Measurements from ENCODE around the gene KIAA0753.

- TF ChIP-seq, protein P1, sequence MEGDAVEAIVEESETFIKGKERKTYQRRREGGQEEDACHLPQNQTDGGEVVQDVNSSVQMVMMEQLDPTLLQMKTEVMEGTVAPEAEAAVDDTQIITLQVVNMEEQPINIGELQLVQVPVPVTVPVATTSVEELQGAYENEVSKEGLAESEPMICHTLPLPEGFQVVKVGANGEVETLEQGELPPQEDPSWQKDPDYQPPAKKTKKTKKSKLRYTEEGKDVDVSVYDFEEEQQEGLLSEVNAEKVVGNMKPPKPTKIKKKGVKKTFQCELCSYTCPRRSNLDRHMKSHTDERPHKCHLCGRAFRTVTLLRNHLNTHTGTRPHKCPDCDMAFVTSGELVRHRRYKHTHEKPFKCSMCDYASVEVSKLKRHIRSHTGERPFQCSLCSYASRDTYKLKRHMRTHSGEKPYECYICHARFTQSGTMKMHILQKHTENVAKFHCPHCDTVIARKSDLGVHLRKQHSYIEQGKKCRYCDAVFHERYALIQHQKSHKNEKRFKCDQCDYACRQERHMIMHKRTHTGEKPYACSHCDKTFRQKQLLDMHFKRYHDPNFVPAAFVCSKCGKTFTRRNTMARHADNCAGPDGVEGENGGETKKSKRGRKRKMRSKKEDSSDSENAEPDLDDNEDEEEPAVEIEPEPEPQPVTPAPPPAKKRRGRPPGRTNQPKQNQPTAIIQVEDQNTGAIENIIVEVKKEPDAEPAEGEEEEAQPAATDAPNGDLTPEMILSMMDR (conservative IDR thresholded peaks at IDR 0.05; ENCODE audit: low read depth, low read length) = no peak
- TF ChIP-seq POLR2A (IDR thresholded peaks at IDR 0.05; ENCODE audit: low read depth, low read length) (no peak), RAD21 (IDR thresholded peaks at IDR 0.05; ENCODE audit: low read length) (no peak), CEBPB (IDR thresholded peaks at IDR 0.05; ENCODE audit: low read depth, low read length) (no peak)
These were observed 30.1 kb upstream of the KIAA0753 start for GRCh38 chr17:6670571-6670970.
